Spleen (tissue), 11 donors: ENCODE data around the gene COL5A1. TPM values are rescaled to one million over a fixed set of nuclear protein-coding genes. Genes with fewer than 3 reads are reported as not detected.

Source experiments
- DNase-seq: peaks from one replicate; pipeline ENCODE4 v3.0.0-alpha.2; 2020
- H3K27ac ChIP-seq, 8 donors: fragments of 200-600 bp; sonication (generic) in 7 of 8; 1 replicate in 4 of 8; 2 replicates in 4 of 8; pipeline versions ENCODE4 v1.5.0 to v1.8.0; 2016 to 2021; ENCODE audit warnings: inconsistent platforms in 4 of 8, mild to moderate bottlenecking in 4 of 8, moderate library complexity in 1 of 8
- H3K27me3 ChIP-seq, 7 donors: fragments of 200-600 bp; sonication (generic) in 6 of 7; replicated peaks in 1 of 7; 1 replicate in 4 of 7; 2 replicates in 3 of 7; pipeline versions ENCODE4 v1.5.0 to v1.8.0; 2016 to 2021; ENCODE audit warnings: inconsistent platforms in 3 of 7, mild to moderate bottlenecking in 1 of 7
- H3K36me3 ChIP-seq, 6 donors: fragments of 200-600 bp; sonication (generic) in 5 of 6; 1 replicate in 4 of 6; 2 replicates in 2 of 6; pipeline versions ENCODE4 v1.5.0 to v1.8.0; 2016 to 2021; ENCODE audit warnings: inconsistent platforms in 2 of 6
- H3K4me1 ChIP-seq, 6 donors: fragments of 200-600 bp; sonication (generic) in 5 of 6; 1 replicate in 3 of 6; 2 replicates in 3 of 6; pipeline versions ENCODE4 v1.5.0 to v1.8.0; 2016 to 2021; ENCODE audit warnings: inconsistent platforms in 3 of 6
- H3K4me3 ChIP-seq, 8 donors: fragments of 200-600 bp; sonication (generic) in 7 of 8; 1 replicate in 4 of 8; 2 replicates in 4 of 8; pipeline versions ENCODE4 v1.5.0 to v1.8.0; 2016 to 2021; ENCODE audit warnings: inconsistent platforms in 4 of 8, mild to moderate bottlenecking in 4 of 8, moderate library complexity in 2 of 8
- H3K9me3 ChIP-seq, 8 donors: fragments of 200-600 bp; sonication (generic) in 7 of 8; 1 replicate in 4 of 8; 2 replicates in 4 of 8; pipeline versions ENCODE4 v1.5.0 to v1.8.0; 2016 to 2021; ENCODE audit warnings: inconsistent platforms in 4 of 8
- POLR2A ChIP-seq, 3 donors: fragments of 450-650 bp; IDR thresholded peaks; one replicate each; pipeline ENCODE4 v1.5.1; 2017; ENCODE audit warnings: antibody characterized with exemption in 3 of 3, mild to moderate bottlenecking in 1 of 3
- POLR2AphosphoS5 ChIP-seq, 3 donors: sonication (generic); formaldehyde crosslinking; IDR thresholded peaks; one replicate each; pipeline ENCODE4 v1.5.1; 2017; ENCODE audit warnings: antibody characterized with exemption in 3 of 3
- WGBS, 5 donors: extraction: QIAGEN DNeasy Blood & Tissue Kit in 3 of 5; methylation state at CpG; one replicate each; pipeline versions ENCODE4 v1.1.5 to v1.1.7; 2013 to 2018; 5-methylcytosine and 5-hydroxymethylcytosine counted together
- intact Hi-C: fragments of 100-400 bp; cut with DNase I; formaldehyde crosslinking; loops from one replicate; pipeline ENCODE4 v1.15.0; 2023; ENCODE audit warnings: low total_unique reads
- polyA plus RNA-seq, 3 donors: library from polyadenylated mRNA; stranded (reverse); fragments of 200-250 nt; gene quantifications; one replicate each; pipeline ENCODE4 v1.2.1, GENCODE V29; 2013
- total RNA-seq, 7 donors: library from RNA; depleted of rRNA in 3 of 7; stranded (reverse); fragments of >200 nt in 3 of 7; fragmentation: NEBNext Ultra II Directional in 4 of 7; extraction: Animal tissue kit (Norgen Biotek cat#: 25700) in 4 of 7; gene quantifications; one replicate each; pipeline versions ENCODE4 v1.1.0 to v1.2.1, GENCODE V29; 2016 to 2021
- TF ChIP-seq, protein P1 (sequence below), 11 experiments: fragments of 200-600 bp in 7 of 11; fragments of 450-650 bp in 4 of 11; sonication (generic) in 4 of 11; IDR thresholded peaks in 8 of 11; conservative IDR thresholded peaks in 3 of 11; 1 replicate in 7 of 11; 2 replicates in 4 of 11; pipeline versions ENCODE4 v1.4.0 to v1.8.0; 2016 to 2021; ENCODE audit warnings: antibody characterized with exemption in 11 of 11, inconsistent platforms in 4 of 11, mild to moderate bottlenecking in 1 of 11
- donor health status: healthy with polysubstance abuse.
- donor health status: DM: no; HTN: no; CAD: no; lungs with moderate emphysema.
- donor health status: DM: no; HTN: no; CAD: no.
- donor health status: Bipolar disorder and iron deficiency.
- donor health status: healthy.
- donor health status: DM: no; HTN: no; CAD: no.
- donor health status: DM: yes; HTN: yes; CAD: no.

COL5A1 gene
- total and polyA plus RNA-seq, 10 donors: 2.6 to 50.6 (median 23.7) TPM

DNA sequence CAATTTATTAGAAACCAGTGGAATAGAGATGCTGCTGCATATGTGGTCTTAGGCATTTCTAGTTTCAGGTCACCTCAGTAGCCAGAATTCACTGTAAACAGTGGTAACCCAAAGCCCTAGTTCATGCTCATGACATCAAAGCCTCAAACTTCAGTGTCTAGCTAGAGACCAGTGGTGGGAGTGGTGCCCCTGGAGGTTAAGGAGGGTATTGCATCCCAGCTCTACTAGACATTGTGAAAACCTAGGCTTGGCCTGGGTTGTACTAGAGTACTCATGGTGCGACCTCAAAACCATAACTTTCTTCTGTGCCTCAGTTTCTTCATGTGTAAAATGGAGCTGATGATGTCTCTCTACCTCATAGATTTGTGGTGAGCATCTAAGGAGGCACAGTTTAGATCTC, 18.8 kb downstream of the COL5A1 start:
- intact Hi-C loops: no loop called here
- Histone ChIP-seq H3K36me3 (no peaks in the 10 kb centered on the region), H3K9me3 (peaks cover 0 to 24% (median 17%) of the 10 kb centered on the region in 8 donors), H3K27ac (no peak overlapping the region), H3K27me3 (no peaks in the 10 kb centered on the region), H3K4me1 (peaks cover 0 to 15% (median 0%) of the 10 kb centered on the region in 6 donors), H3K4me3 (no peak overlapping the region)
- 81 to 100% (median 90%) methylated on average over 1 of the region's 1 CpG for WGBS, 5 donors
- no peak for DNase-seq
- TF ChIP-seq POLR2AphosphoS5 (IDR thresholded peaks at IDR 0.05): no peak
- TF ChIP-seq, protein P1, sequence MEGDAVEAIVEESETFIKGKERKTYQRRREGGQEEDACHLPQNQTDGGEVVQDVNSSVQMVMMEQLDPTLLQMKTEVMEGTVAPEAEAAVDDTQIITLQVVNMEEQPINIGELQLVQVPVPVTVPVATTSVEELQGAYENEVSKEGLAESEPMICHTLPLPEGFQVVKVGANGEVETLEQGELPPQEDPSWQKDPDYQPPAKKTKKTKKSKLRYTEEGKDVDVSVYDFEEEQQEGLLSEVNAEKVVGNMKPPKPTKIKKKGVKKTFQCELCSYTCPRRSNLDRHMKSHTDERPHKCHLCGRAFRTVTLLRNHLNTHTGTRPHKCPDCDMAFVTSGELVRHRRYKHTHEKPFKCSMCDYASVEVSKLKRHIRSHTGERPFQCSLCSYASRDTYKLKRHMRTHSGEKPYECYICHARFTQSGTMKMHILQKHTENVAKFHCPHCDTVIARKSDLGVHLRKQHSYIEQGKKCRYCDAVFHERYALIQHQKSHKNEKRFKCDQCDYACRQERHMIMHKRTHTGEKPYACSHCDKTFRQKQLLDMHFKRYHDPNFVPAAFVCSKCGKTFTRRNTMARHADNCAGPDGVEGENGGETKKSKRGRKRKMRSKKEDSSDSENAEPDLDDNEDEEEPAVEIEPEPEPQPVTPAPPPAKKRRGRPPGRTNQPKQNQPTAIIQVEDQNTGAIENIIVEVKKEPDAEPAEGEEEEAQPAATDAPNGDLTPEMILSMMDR (IDR thresholded peaks at IDR 0.05 in 8 of 11, conservative IDR thresholded peaks at IDR 0.05 in 3 of 11): peak in 6 of 11 experiments; percentile 7 to 42 (median 22)
- no peak for TF ChIP-seq POLR2A (IDR thresholded peaks at IDR 0.05)

GRCh38 chr9:134661299-134661698, 19.7 kb downstream of the COL5A1 start:
- DNase-seq: no peak
- intact Hi-C loops: no loop called here
- no peak overlapping the region for H3K4me3 ChIP-seq
- 77 to 84% (median 80%) methylated on average over 6 of the region's 6 CpGs for WGBS, 5 donors
- TF ChIP-seq POLR2AphosphoS5 (IDR thresholded peaks at IDR 0.05) (no peak), POLR2A (IDR thresholded peaks at IDR 0.05) (no peak)
- TF ChIP-seq, protein P1 (IDR thresholded peaks at IDR 0.05 in 8 of 11, conservative IDR thresholded peaks at IDR 0.05 in 3 of 11): no peak
- peaks cover 0 to 24% (median 17%) of the 10 kb centered on the region in 8 donors for H3K9me3 ChIP-seq
- H3K27me3 ChIP-seq: no peaks in the 10 kb centered on the region
- no peaks in the 10 kb centered on the region for H3K36me3 ChIP-seq
- H3K27ac ChIP-seq: peak overlapping the region in 4 of 8 donors; percentile 40 to 66 (median 48)
- H3K4me1 ChIP-seq: peaks cover 0 to 15% (median 0%) of the 10 kb centered on the region in 6 donors

DNA sequence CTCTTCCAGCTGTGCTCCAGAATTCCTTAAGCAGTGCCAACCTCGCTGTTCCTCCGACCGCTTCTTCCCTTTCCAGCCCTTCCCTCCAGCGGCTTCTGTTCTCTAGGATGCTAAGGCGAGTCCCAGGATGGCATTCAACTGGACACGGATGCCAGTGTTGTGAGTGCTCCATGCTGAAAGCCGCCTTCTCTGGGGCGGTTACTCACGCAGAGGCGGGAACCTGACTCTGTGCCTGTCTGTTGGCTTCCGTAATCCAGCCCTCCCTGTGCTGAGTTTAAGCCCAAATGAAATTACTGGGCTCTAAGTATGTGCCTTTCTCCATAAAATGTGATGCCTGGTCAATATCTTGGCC, 20.2 kb downstream of the COL5A1 start:
- Histone ChIP-seq H3K4me1 (peaks cover 0 to 16% (median 0%) of the 10 kb centered on the region in 6 donors), H3K4me3 (no peak overlapping the region), H3K9me3 (peaks cover 0 to 24% (median 17%) of the 10 kb centered on the region in 8 donors), H3K27ac (peak overlapping the region in 4 of 8 donors; percentile 40 to 66 (median 48)), H3K36me3 (no peaks in the 10 kb centered on the region), H3K27me3 (no peaks in the 10 kb centered on the region)
- DNase-seq: no peak
- intact Hi-C loops: no loop called here
- TF ChIP-seq POLR2A (IDR thresholded peaks at IDR 0.05): no peak
- TF ChIP-seq, protein P1 (IDR thresholded peaks at IDR 0.05 in 8 of 11, conservative IDR thresholded peaks at IDR 0.05 in 3 of 11): no peak
- no peak for TF ChIP-seq POLR2AphosphoS5 (IDR thresholded peaks at IDR 0.05)
- 54 to 85% (median 82%) methylated on average over 11 of the region's 11 CpGs for WGBS, 5 donors

GRCh38 chr9:134662143-134662876, 20.7 kb downstream of the COL5A1 start:
- H3K27me3 ChIP-seq: no peaks in the 10 kb centered on the region
- peak; percentile 54 to 69 (median 56) for TF ChIP-seq POLR2AphosphoS5 (IDR thresholded peaks at IDR 0.05)
- TF ChIP-seq POLR2A (IDR thresholded peaks at IDR 0.05): no peak
- H3K36me3 ChIP-seq: no peaks in the 10 kb centered on the region
- intact Hi-C loops: no loop called here
- 77 to 85% (median 79%) methylated on average over 17 of the region's 17 CpGs for WGBS, 5 donors
- peak; percentile 59 for DNase-seq
- peak overlapping the region in 6 of 8 donors; percentile 41 to 66 (median 51) for H3K27ac ChIP-seq
- peaks cover 0 to 24% (median 17%) of the 10 kb centered on the region in 8 donors for H3K9me3 ChIP-seq
- H3K4me3 ChIP-seq: no peak overlapping the region
- peaks cover 0 to 22% (median 0%) of the 10 kb centered on the region in 6 donors for H3K4me1 ChIP-seq
